Prostate gland (tissue), 2 donors: ENCODE measurements around the gene FAM107A. TPM values are rescaled to one million over a fixed set of nuclear protein-coding genes. Genes with fewer than 3 reads are reported as not detected.

Experiments
- DNase-seq: peaks from one replicate; pipeline ENCODE4 v3.0.0-alpha.2; 2019; ENCODE audit warnings: low spot score
- H3K27ac ChIP-seq, 2 donors: fragments of 200-600 bp; sonication (generic); 2 replicates each; pipeline ENCODE4 v1.5.1; 2017 to 2019
- H3K27me3 ChIP-seq: fragments of 200-600 bp; sonication (generic); replicated peaks from 2 replicates; pipeline ENCODE4 v1.5.1; 2019; ENCODE audit not compliant: insufficient read depth
- H3K36me3 ChIP-seq, 2 donors: fragments of 200-600 bp; sonication (generic); 1 replicate in 1 of 2; 2 replicates in 1 of 2; pipeline versions ENCODE4 v1.5.1 to v1.8.1; 2017 to 2019
- H3K4me1 ChIP-seq: fragments of 200-600 bp; sonication (generic); replicated peaks from 2 replicates; pipeline ENCODE4 v1.5.1; 2019
- H3K4me3 ChIP-seq, 2 donors: fragments of 200-600 bp; sonication (generic); 2 replicates each; pipeline ENCODE4 v1.5.1; 2017 to 2019
- H3K9me3 ChIP-seq: fragments of 200-600 bp; sonication (generic); 2 replicates; pipeline ENCODE4 v1.5.1; 2017
- POLR2A ChIP-seq: fragments of 450-650 bp; IDR thresholded peaks from one replicate; pipeline ENCODE4 v1.6.1; 2016; ENCODE audit warnings: antibody characterized with exemption, mild to moderate bottlenecking
- POLR2AphosphoS5 ChIP-seq: sonication (generic); formaldehyde crosslinking; IDR thresholded peaks from one replicate; pipeline ENCODE4 v1.6.1; 2017; ENCODE audit warnings: antibody characterized with exemption
- WGBS: methylation state at CpG from one replicate; pipeline ENCODE4 v1.1.5; 2018; 5-methylcytosine and 5-hydroxymethylcytosine counted together
- intact Hi-C: fragments of 100-400 bp; cut with DNase I; formaldehyde crosslinking; loops from one replicate; pipeline ENCODE4 v1.14.2; 2022
- total RNA-seq, 2 donors: library from RNA; depleted of rRNA; stranded (reverse); fragments of >200 nt; gene quantifications; one replicate each; pipeline ENCODE4 v1.1.0, GENCODE V29; 2016
- TF ChIP-seq, protein P1 (sequence below), 4 experiments: fragments of 200-600 bp in 2 of 4; fragments of 450-650 bp in 2 of 4; sonication (generic) in 2 of 4; IDR thresholded peaks; 1 replicate in 3 of 4; 2 replicates in 1 of 4; pipeline ENCODE4 v1.5.1; 2016 to 2019; ENCODE audit warnings: antibody characterized with exemption in 4 of 4, mild to moderate bottlenecking in 2 of 4, moderate library complexity in 2 of 4

The FAM107A gene
- total RNA-seq, 2 donors from 2014 or later, result 54.5 to 80.2 TPM

DNA sequence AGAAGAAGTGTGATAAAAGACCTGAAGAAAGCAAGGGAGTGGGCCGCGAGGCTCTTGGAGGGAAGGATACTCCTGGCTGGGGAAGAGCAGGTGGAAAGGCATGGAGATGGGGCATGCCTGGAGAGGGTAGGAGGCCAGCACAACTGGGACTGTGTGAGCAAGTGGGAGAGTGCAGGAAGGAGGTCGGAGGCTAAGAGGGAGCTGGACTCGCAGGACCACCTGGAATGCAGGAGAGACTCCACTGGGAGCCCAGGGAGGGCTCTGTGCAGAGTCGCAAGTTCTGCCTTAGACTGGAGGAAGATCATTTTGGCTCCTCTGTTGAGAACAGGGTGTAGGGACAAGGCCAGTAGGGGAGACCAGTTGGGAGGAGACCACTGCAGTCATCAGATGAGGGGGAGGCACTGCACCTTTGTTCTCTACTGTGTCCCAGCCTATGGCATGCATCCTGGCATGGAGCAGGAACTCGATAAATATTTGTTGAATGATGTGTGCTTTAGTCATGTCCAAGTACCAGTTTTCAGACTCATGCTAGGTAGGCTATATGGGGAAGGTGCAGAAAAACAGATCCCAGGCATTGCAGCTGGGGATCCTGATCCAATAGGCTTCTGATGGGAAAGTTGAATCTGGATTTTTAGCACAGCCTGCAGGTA is 13.7 kb downstream of the FAM107A start:
- no peak for DNase-seq
- no peaks in the 10 kb centered on the region for H3K9me3 ChIP-seq
- H3K36me3 ChIP-seq, result peaks cover 0 to 14% of the 10 kb centered on the region in 2 donors
- intact Hi-C loops, result no loop called here
- WGBS, result 89% methylated on average over 6 of the region's 6 CpGs
- no peaks in the 10 kb centered on the region for H3K4me1 ChIP-seq
- TF ChIP-seq POLR2A, result no peak
- no peak for TF ChIP-seq POLR2AphosphoS5
- TF ChIP-seq, protein P1, sequence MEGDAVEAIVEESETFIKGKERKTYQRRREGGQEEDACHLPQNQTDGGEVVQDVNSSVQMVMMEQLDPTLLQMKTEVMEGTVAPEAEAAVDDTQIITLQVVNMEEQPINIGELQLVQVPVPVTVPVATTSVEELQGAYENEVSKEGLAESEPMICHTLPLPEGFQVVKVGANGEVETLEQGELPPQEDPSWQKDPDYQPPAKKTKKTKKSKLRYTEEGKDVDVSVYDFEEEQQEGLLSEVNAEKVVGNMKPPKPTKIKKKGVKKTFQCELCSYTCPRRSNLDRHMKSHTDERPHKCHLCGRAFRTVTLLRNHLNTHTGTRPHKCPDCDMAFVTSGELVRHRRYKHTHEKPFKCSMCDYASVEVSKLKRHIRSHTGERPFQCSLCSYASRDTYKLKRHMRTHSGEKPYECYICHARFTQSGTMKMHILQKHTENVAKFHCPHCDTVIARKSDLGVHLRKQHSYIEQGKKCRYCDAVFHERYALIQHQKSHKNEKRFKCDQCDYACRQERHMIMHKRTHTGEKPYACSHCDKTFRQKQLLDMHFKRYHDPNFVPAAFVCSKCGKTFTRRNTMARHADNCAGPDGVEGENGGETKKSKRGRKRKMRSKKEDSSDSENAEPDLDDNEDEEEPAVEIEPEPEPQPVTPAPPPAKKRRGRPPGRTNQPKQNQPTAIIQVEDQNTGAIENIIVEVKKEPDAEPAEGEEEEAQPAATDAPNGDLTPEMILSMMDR (IDR thresholded peaks at IDR 0.05), result no peak
- H3K27ac ChIP-seq, result no peak overlapping the region
- H3K4me3 ChIP-seq, result no peak overlapping the region
- H3K27me3 ChIP-seq, result no peaks in the 10 kb centered on the region

DNA sequence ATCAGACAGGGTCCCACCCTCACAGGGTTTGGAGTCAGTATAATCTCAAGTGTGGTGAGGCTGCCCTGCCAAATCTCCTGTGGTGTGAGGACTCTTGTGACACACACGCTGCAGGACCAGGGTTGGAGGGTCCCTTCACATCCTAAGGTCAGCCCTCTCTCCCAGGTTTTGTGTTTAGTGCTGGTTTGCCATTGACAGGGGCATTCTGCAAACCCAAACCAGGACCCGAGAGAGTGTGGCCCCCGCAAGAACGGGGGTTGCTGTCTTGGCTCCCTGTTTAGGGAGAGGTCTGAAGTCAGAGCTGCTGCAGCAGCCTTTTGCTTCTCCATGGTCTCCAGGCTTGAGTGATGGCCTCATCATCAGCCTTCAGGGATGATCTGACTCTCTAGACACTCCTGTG is 14.7 kb downstream of the FAM107A start:
- Histone ChIP-seq H3K4me1 (no peaks in the 10 kb centered on the region), H3K4me3 (no peak overlapping the region), H3K9me3 (no peaks in the 10 kb centered on the region), H3K27ac (no peak overlapping the region), H3K27me3 (no peaks in the 10 kb centered on the region), H3K36me3 (peaks cover 0 to 14% of the 10 kb centered on the region in 2 donors)
- intact Hi-C loops, result no loop called here
- TF ChIP-seq, protein P1 (IDR thresholded peaks at IDR 0.05), result no peak
- TF ChIP-seq POLR2A (no peak), POLR2AphosphoS5 (no peak)
- 94% methylated on average over 4 of the region's 4 CpGs for WGBS
- no peak for DNase-seq

DNA sequence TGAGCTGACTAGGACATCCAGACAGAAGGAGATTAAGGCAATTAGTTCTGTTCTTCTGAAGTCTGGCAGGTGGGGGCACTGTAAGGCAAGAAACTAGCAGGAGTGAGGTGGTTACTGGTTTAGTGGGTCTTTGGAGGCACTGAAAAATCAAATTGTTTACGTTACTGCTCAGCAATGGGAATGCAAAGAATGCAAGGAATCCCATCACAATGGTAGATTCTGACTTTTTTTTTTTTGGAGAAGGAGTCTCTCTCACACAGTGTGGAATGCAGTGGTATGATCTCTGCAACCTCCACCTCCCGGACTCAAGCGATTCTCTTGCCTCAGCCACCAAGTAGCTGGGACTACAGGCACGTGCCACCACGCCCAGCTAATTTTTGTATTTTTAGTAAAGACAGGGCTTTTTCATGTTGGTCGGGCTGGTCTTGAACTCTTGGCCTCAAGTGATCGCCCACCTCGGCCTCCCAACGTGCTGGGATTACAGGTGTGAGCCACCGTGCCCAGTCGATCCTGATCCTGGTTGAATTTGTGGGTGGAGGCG is 16.4 kb downstream of the FAM107A start:
- no peaks in the 10 kb centered on the region for H3K27me3 ChIP-seq
- no peaks in the 10 kb centered on the region for H3K9me3 ChIP-seq
- DNase-seq, result no peak
- H3K36me3 ChIP-seq, result no peaks in the 10 kb centered on the region
- H3K4me1 ChIP-seq, result no peaks in the 10 kb centered on the region
- intact Hi-C loops, result no loop called here
- H3K27ac ChIP-seq, result no peak overlapping the region
- TF ChIP-seq, protein P1 (IDR thresholded peaks at IDR 0.05), result no peak
- no peak for TF ChIP-seq POLR2A
- no peak for TF ChIP-seq POLR2AphosphoS5
- no peak overlapping the region for H3K4me3 ChIP-seq
- 74% methylated on average over 12 of the region's 12 CpGs for WGBS

DNA sequence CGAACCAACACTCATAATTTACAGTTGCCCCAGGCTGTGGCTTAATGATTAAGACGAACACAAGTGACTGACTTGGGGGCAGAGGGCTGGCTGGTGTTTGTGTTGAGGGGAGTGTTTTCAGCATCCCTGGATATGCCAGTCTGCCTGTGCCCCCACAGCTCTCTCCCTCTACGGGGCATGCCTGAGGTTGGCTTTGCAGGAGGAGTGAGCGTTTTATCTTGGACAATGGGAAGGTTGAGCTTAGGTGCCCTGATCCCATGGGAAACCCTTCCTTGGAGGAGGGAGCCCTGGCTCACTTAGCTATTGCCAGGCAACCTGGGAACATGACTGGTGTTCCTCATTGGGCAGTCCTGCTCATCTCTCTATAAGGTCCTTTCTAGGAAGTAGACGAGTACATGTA is 17.6 kb downstream of the FAM107A start:
- 88% methylated on average over 5 of the region's 5 CpGs for WGBS
- no peak for DNase-seq

More for the DNA sequence above, 17.6 kb downstream of the FAM107A start:
- H3K27me3 ChIP-seq, result no peaks in the 10 kb centered on the region
- H3K36me3 ChIP-seq, result no peaks in the 10 kb centered on the region
- no peaks in the 10 kb centered on the region for H3K4me1 ChIP-seq
- no peak overlapping the region for H3K4me3 ChIP-seq
- TF ChIP-seq, protein P1 (IDR thresholded peaks at IDR 0.05), result no peak
- TF ChIP-seq POLR2AphosphoS5 (no peak), POLR2A (no peak)
- H3K27ac ChIP-seq, result no peak overlapping the region
- intact Hi-C loops, result no loop called here
- H3K9me3 ChIP-seq, result no peaks in the 10 kb centered on the region
